CD4-positive, alpha-beta T cell (primary cell): Measurements from ENCODE around the gene FLII. TPM values are rescaled to one million over a fixed set of nuclear protein-coding genes. Genes with fewer than 3 reads are reported as not detected.

Experiments
- ATAC-seq: fragments of 200-7000 bp; cut with Tn5 transposase; one replicate; pipeline ENCODE4 v1.10.0; 2022; ENCODE audit warnings: mild to moderate bottlenecking; ENCODE audit not compliant: poor library complexity
- CTCF ChIA-PET: fragments of 350-600 bp; sonication (Branson Sonifier 250); formaldehyde crosslinking; loops from one replicate; lab custom pipeline; 2021; ENCODE audit warnings: antibody characterized with exemption, inconsistent platforms; lab: Charles Lee
- POLR2A ChIA-PET: fragments of 350-600 bp; sonication (Branson Sonifier 250); formaldehyde crosslinking; loops from one replicate; lab custom pipeline; 2021; ENCODE audit warnings: antibody characterized with exemption, inconsistent platforms; lab: Charles Lee
- DNase-seq, 14 experiments: peaks; one replicate each; pipeline ENCODE4 v3.0.0-alpha.2; 2013 to 2020; ENCODE audit warnings: mixed read lengths in 2 of 14
- H3K27ac ChIP-seq, 2 donors: one replicate each; pipeline versions ENCODE4 v1.5.1 to v1.7.0; 2013; ENCODE audit warnings: low read length in 2 of 2, low read depth in 1 of 2, mild to moderate bottlenecking in 1 of 2
- H3K27me3 ChIP-seq, 2 experiments: 1 replicate in 1 of 2; 2 replicates in 1 of 2; pipeline versions ENCODE4 v1.6.1 to v1.7.0; 2013; ENCODE audit warnings: low read length in 2 of 2, control low read depth in 1 of 2, mild to moderate bottlenecking in 1 of 2, moderate library complexity in 1 of 2; ENCODE audit not compliant: insufficient read depth in 2 of 2, control insufficient read depth in 1 of 2
- H3K36me3 ChIP-seq: one replicate; pipeline ENCODE4 v1.6.1; 2013; ENCODE audit warnings: low read length, control low read depth; ENCODE audit not compliant: insufficient read depth
- H3K4me1 ChIP-seq: one replicate; pipeline ENCODE4 v1.6.1; 2013; ENCODE audit warnings: low read length, control low read depth; ENCODE audit not compliant: insufficient read depth
- H3K4me3 ChIP-seq: one replicate; pipeline ENCODE4 v1.5.1; 2013; ENCODE audit warnings: mild to moderate bottlenecking, low read length, moderate library complexity
- H3K9me3 ChIP-seq, 2 experiments: 1 replicate in 1 of 2; 2 replicates in 1 of 2; pipeline versions ENCODE4 v1.6.1 to v1.7.0; 2013; ENCODE audit warnings: low read length in 2 of 2, mild to moderate bottlenecking in 2 of 2, control low read depth in 1 of 2, moderate library complexity in 1 of 2; ENCODE audit not compliant: control insufficient read depth in 1 of 2, insufficient read depth in 1 of 2
- H3K27ac Mint-ChIP-seq: one replicate; pipeline ENCODE4 v1.8.0; 2020; ENCODE audit warnings: mixed read lengths
- H3K27me3 Mint-ChIP-seq: one replicate; pipeline ENCODE4 v1.8.0; 2021; ENCODE audit warnings: mixed read lengths
- H3K36me3 Mint-ChIP-seq: one replicate; pipeline ENCODE4 v1.8.0; 2021; ENCODE audit warnings: low read depth, mixed read lengths
- H3K4me1 Mint-ChIP-seq: one replicate; pipeline ENCODE4 v1.8.0; 2021; ENCODE audit warnings: low read depth, mixed read lengths
- H3K4me3 Mint-ChIP-seq: one replicate; pipeline ENCODE4 v1.8.0; 2020; ENCODE audit warnings: mild to moderate bottlenecking, mixed read lengths
- H3K9me3 Mint-ChIP-seq: one replicate; pipeline ENCODE4 v1.8.0; 2020; ENCODE audit warnings: mixed read lengths
- CTCF ChIP-seq: fragments of 200-600 bp; IDR thresholded peaks from one replicate; pipeline ENCODE4 v1.8.0; 2022; ENCODE audit warnings: antibody characterized with exemption, mild to moderate bottlenecking
- intact Hi-C, 2 experiments: fragments of 100-400 bp; cut with DNase I in 1 of 2; cut with micrococcal nuclease in 1 of 2; formaldehyde crosslinking; loops; one replicate each; pipeline versions ENCODE4 v1.15.1 to v1.9.0; 2023 to 2025; cut with DNase I, micrococcal nuclease
- total RNA-seq, 174 experiments: library from RNA in 2 of 174; stranded (reverse) in 2 of 174; gene quantifications; one replicate each; pipeline ENCODE4 v1.2.3 and lab custom pipeline; 2021 to 2026

FLII gene
- total RNA-seq, 2 experiments from 2014 or later, result 179 to 190 TPM

GRCh38 chr17:18235743-18236256 lies 22.7 kb downstream of the FLII start:
- POLR2A ChIA-PET, result no interaction called here
- Histone ChIP-seq H3K4me3 (no peak overlapping the region), H3K4me1 (peaks cover 2% of the 10 kb centered on the region), H3K9me3 (no peaks in the 10 kb centered on the region), H3K27me3 (no peaks in the 10 kb centered on the region), H3K27ac (no peak overlapping the region), H3K36me3 (peaks cover 57% of the 10 kb centered on the region)
- Mint-ChIP-seq H3K9me3 (no peaks in the 10 kb centered on the region), H3K36me3 (peaks cover 48% of the 10 kb centered on the region), H3K4me3 (no peak overlapping the region), H3K4me1 (no peaks in the 10 kb centered on the region), H3K27ac (no peak overlapping the region), H3K27me3 (no peaks in the 10 kb centered on the region)
- intact Hi-C loops, result no loop called here
- no peak for TF ChIP-seq CTCF
- ATAC-seq (no peak), DNase-seq (no peak)
- CTCF ChIA-PET, result no interaction called here

GRCh38 chr17:18234853-18235380 lies 23.6 kb downstream of the FLII start:
- Histone ChIP-seq H3K4me1 (peaks cover 2% of the 10 kb centered on the region), H3K36me3 (peaks cover 57% of the 10 kb centered on the region), H3K27ac (no peak overlapping the region), H3K9me3 (no peaks in the 10 kb centered on the region), H3K27me3 (no peaks in the 10 kb centered on the region), H3K4me3 (no peak overlapping the region)
- Mint-ChIP-seq H3K9me3 (no peaks in the 10 kb centered on the region), H3K27me3 (no peaks in the 10 kb centered on the region), H3K4me1 (no peaks in the 10 kb centered on the region), H3K4me3 (no peak overlapping the region), H3K36me3 (peaks cover 45% of the 10 kb centered on the region), H3K27ac (no peak overlapping the region)
- ChIA-PET POLR2A (no interaction called here), CTCF (no interaction called here)
- no peak for ATAC-seq
- intact Hi-C loops, result no loop called here
- DNase-seq, result no peak
- no peak for TF ChIP-seq CTCF

- CTCF ChIA-PET, result no interaction called here
- H3K27ac ChIP-seq, result no peak overlapping the region
- DNase-seq (no peak), ATAC-seq (no peak)
- no peak for TF ChIP-seq CTCF
- no peaks in the 10 kb centered on the region for H3K27me3 ChIP-seq
- no peaks in the 10 kb centered on the region for H3K27me3 Mint-ChIP-seq
- POLR2A ChIA-PET, result interaction anchor here (1.7 kb wide), 1 partner anchor 51 kb away, joined by 4 read pairs; the partner anchor contains the start of gene ALKBH5
- no peak overlapping the region for H3K27ac Mint-ChIP-seq
- H3K36me3 Mint-ChIP-seq, result peaks cover 37% of the 10 kb centered on the region
- H3K36me3 ChIP-seq, result peaks cover 57% of the 10 kb centered on the region
- no peaks in the 10 kb centered on the region for H3K9me3 Mint-ChIP-seq
- intact Hi-C loops, result no loop called here
- no peaks in the 10 kb centered on the region for H3K4me1 Mint-ChIP-seq
- H3K4me3 ChIP-seq, result no peak overlapping the region
- peaks cover 6% of the 10 kb centered on the region for H3K4me1 ChIP-seq
- no peak overlapping the region for H3K4me3 Mint-ChIP-seq
- H3K9me3 ChIP-seq, result no peaks in the 10 kb centered on the region
Measured at GRCh38 chr17:18233803-18234518, 24.6 kb downstream of the FLII start.
